NT2/D1 (cell line): ENCODE data around the gene APOC4.

Source experiments
- DNase-seq: peaks from one replicate; pipeline ENCODE4 v3.0.0-alpha.2; 2011; ENCODE audit warnings: low read depth, low spot score
- H3K27me3 ChIP-seq: 2 replicates; pipeline ENCODE4 v1.6.0; 2011; ENCODE audit warnings: mild to moderate bottlenecking; ENCODE audit not compliant: insufficient read length, insufficient read depth
- H3K36me3 ChIP-seq: 2 replicates; pipeline ENCODE4 v1.6.1; 2011; ENCODE audit warnings: mild to moderate bottlenecking, low read length, mixed read lengths; ENCODE audit not compliant: insufficient read depth, insufficient read length
- H3K4me1 ChIP-seq: 2 replicates; pipeline ENCODE4 v1.5.1; 2011; ENCODE audit not compliant: insufficient read depth, insufficient read length
- H3K4me3 ChIP-seq: 2 replicates; pipeline ENCODE4 v1.5.1; 2011; ENCODE audit warnings: low read depth; ENCODE audit not compliant: insufficient read length
- H3K9ac ChIP-seq: 2 replicates; pipeline ENCODE4 v1.6.0; 2011; ENCODE audit warnings: low read depth; ENCODE audit not compliant: insufficient read length
- H3K9me3 ChIP-seq: 2 replicates; pipeline ENCODE4 v1.5.1; 2011; ENCODE audit warnings: mild to moderate bottlenecking, low read length; ENCODE audit not compliant: insufficient read depth
- SUZ12 ChIP-seq: IDR thresholded peaks from 2 replicates; pipeline ENCODE4 v1.6.1; 2011; ENCODE audit not compliant: insufficient read length, insufficient read depth; ENCODE audit errors: extremely low read depth
- YY1 ChIP-seq: IDR thresholded peaks from 2 replicates; pipeline ENCODE4 v1.6.1; 2011; ENCODE audit not compliant: insufficient read length, insufficient read depth
- ZNF274 ChIP-seq: IDR thresholded peaks from 2 replicates; pipeline ENCODE4 v1.6.1; 2011; ENCODE audit warnings: mild to moderate bottlenecking, low read depth, low read length

The APOC4 gene

DNA sequence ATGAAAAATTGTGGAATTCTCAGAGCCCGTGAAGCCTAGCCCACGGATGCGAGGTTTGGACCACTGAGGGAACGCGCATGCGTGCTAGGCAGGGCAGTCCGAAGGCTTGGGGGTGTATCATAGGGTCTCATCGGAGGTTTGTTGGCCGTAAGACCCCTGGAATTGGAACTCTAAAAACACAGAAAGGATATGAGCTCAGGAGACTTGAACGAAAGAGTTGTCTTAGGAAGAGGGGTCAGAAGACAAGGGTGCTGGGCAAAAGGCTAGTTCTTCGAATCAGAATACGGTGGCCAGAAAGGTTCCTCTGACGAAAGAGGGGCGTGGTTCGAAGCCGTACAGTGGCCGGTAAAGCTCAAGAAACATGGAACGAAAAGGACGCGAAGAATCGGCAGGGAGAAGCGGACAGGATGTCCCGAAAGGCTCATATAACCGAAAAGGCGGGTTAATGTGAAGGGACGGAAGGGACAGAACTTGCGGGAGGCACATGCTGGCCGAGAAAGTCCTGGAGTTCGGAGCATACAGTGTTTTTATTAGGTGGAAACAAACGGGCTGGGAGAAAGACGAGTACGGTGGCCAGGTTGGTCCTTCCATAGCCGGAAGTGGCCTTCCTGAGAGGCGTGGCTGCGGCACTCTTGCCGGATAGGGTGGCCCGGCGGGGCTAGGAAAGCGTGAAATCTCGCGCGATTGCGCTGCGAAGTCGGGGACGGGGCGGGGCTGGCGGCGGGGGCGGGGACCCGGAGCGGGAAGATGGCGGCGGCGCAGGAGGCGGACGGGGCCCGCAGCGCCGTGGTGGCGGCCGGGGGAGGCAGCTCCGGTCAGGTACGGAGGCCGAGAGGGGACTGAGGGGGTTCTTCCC, 12.8 kb downstream of the APOC4 start, which contains the start of gene CLPTM1:
Gene CLPTM1 (plus strand): TSS at position 732 of the 856 bp plus-strand sequence. CDS start 16 bp downstream, at position 748.
- DNase-seq, result peak; percentile 88
- Histone ChIP-seq H3K36me3 (peaks cover 7% of the 10 kb centered on the region), H3K4me1 (peaks cover 5% of the 10 kb centered on the region), H3K9ac (peak within 1 kb of the TSS; percentile 92), H3K4me3 (peak within 1 kb of the TSS; percentile 94), H3K27me3 (no peaks in the 10 kb centered on the region), H3K9me3 (no peaks in the 10 kb centered on the region)
- TF ChIP-seq SUZ12 (no peak), YY1 (peak; percentile 30)

DNA sequence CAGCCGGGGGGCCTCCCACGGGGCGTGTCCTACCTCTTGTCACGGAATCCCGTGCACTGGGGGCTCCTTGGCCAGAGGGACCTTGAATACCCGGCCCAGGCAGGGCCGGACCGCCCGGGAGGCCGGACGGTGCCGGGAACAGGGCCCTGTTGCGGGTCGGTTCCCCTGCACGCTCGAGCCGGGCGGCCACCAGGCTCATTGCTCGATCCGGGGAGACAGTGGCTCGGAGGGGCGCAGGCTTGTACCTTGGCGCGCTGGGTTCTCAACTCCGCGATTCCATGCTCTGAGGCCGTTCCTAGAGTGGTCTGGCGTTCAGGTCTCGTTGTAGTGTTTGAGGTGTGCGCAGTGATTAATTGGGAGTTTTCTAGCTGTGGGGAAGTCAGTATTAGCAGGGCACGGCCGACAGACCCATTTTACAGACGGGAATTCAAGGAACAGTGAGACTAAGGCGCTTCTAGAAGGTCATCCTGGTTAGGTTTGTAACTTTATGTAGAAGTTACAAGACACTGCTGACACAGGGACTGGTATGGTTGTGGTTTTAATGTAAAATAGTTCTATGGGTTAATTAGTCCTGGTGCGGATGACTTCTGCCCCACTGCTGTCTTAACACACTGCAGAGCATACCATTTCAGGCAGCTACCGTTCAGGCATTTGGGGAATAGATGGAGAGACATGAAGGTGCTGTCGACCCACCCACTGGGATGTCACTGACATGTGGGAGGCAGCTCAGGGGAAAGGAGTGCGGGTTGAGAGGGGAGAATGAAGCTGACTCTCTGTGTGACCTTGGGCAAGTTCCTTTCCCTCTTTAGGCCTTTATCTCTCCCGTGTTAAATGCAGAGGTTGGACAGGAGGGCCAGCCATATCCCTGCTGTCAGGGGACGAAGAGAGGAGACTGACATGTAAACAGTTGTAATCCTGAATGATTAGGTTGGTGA, 13.7 kb downstream of the APOC4 start:
- TF ChIP-seq YY1 (no peak), ZNF274 (no peak), SUZ12 (no peak)
- Histone ChIP-seq H3K4me3 (peak overlapping the region; percentile 94), H3K4me1 (peaks cover 5% of the 10 kb centered on the region), H3K9me3 (no peaks in the 10 kb centered on the region), H3K27me3 (no peaks in the 10 kb centered on the region), H3K36me3 (peaks cover 15% of the 10 kb centered on the region), H3K9ac (peak overlapping the region; percentile 92)
- no peak for DNase-seq

DNA sequence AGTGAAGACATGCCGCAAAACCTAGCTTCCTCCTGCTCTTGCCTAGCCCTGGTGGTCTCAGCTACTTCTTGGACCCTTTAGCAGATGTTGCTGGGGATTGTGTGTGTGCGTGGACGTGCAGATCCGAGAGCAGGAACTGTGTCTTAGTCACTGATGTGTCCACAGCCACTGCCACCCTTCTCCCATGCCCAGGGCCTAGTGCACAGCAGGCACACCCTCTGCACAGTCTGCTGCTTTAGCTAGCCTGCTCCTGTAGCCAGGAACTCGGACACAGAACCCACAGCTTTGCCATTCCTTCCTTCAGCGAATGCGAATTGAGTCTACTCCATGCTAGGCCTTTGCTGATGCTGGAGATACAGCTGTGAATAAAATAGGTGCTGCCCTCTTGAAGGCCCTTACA, 15.5 kb downstream of the APOC4 start:
- Histone ChIP-seq H3K36me3 (peaks cover 32% of the 10 kb centered on the region), H3K4me1 (peaks cover 5% of the 10 kb centered on the region), H3K9ac (peak overlapping the region; percentile 53), H3K4me3 (no peak overlapping the region), H3K9me3 (no peaks in the 10 kb centered on the region), H3K27me3 (no peaks in the 10 kb centered on the region)
- TF ChIP-seq YY1 (no peak), ZNF274 (no peak), SUZ12 (no peak)
- no peak for DNase-seq

DNA sequence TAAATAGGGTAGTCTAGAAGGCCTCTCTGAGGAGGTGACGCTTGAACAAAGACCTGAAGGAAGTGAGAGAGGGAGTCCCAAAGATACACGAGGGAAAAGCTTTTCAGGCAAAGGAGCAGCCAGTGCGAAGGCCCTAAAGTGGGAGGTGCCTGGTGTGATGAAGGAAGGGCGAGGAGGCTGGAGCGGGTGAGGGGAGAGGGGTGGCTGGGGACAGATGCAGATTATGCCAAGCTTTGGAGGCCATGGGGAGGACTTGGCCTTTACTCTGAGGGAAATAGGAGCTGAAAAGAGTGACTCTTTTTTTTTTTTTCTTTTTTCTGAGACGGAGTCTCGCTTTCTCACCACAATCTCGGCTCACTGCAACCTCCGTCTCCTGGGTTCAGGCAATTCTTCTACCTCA, 16.1 kb downstream of the APOC4 start:
- peaks cover 5% of the 10 kb centered on the region for H3K4me1 ChIP-seq
- peaks cover 34% of the 10 kb centered on the region for H3K36me3 ChIP-seq
- no peak overlapping the region for H3K4me3 ChIP-seq
- H3K9ac ChIP-seq, result peak overlapping the region; percentile 22
- H3K27me3 ChIP-seq, result no peaks in the 10 kb centered on the region
- H3K9me3 ChIP-seq, result no peaks in the 10 kb centered on the region
- DNase-seq, result no peak
- no peak for TF ChIP-seq YY1
- TF ChIP-seq SUZ12, result no peak
- TF ChIP-seq ZNF274, result no peak

DNA sequence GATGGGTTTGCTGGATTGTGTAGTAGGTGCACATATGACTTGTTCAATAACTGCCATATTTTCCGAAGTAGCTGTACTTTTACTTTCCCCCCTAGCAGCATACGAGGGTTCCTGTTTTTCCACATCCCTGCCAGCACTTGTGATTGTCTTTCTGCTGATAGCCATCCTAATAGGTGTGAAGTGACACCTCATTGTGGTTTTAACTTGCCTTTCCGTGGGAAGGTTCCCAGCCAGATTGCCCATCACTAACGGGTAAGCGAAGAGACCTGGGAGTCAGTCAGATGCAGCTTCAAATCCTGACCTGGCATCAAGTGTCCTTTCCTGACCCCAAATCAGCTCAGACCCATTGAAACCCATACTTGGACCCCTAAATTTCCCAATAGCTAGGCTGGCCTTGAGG, 17.7 kb downstream of the APOC4 start:
- no peak overlapping the region for H3K4me3 ChIP-seq
- H3K4me1 ChIP-seq, result peaks cover 5% of the 10 kb centered on the region
- peaks cover 40% of the 10 kb centered on the region for H3K36me3 ChIP-seq
- no peak overlapping the region for H3K9ac ChIP-seq
- no peaks in the 10 kb centered on the region for H3K9me3 ChIP-seq
- H3K27me3 ChIP-seq, result no peaks in the 10 kb centered on the region
- no peak for DNase-seq
- no peak for TF ChIP-seq SUZ12
- TF ChIP-seq ZNF274, result no peak
- no peak for TF ChIP-seq YY1

DNA sequence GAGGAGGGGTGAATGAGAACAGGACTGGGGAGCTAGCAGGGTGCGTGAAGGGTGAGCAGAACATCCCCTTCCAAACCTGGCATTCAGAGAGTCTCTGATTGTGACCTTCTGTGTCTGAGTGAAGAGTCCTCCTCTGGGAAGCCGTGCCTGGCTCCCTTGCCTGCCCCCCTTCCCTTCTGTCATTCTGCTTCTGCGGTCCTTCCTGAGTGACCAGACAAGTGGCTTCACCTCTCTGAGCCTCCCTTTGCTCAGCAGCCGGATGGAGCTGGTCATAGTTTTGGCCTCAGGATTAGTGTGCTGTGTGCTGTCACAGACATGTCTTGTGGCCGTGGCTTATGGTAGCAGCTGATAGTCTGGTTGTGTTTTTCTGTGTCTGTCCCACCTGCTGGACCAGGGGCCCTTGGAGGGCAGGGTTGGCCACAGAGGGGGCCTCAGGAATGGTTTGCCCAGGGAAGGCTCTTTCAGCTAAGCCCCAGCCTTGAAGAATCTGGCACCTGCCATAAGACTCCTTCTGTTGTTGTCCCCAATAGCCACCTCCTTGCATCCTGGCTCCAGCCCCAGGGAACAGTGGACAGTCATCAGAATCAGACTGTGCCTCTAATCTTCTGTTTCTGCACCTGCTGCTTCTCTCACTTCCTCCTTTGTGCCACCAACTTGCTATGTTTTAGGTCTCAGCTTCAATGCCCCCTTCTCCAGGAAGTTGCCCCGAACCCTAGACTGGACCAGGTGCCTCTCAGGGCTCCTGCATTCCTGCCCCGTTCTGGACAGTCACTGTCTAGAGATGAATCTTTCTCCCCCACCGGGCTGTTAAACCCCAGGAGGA, 19.1 kb downstream of the APOC4 start:
- no peak for DNase-seq
- Histone ChIP-seq H3K36me3 (peaks cover 42% of the 10 kb centered on the region), H3K27me3 (no peaks in the 10 kb centered on the region), H3K9me3 (no peaks in the 10 kb centered on the region), H3K4me1 (peaks cover 2% of the 10 kb centered on the region), H3K4me3 (no peak overlapping the region), H3K9ac (no peak overlapping the region)
- TF ChIP-seq YY1 (no peak), SUZ12 (no peak)

DNA sequence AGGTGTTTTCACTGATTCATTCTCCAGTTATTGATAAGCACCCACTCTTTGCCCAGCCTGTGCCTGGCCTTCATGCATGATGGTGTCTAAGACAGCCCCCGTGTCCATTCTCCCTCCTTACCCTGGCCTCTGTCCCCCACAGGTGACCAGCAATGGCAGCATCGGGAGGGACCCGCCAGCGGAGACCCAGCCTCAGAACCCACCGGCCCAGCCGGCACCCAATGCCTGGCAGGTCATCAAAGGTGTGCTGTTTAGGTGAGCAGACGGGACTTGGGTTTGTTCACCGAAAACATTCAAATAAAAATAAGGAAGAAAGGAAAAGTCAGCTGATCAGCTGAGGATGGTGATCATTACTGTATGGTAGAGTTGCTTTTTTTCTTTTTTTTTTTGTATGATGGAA, 19.8 kb downstream of the APOC4 start:
- Histone ChIP-seq H3K27me3 (no peaks in the 10 kb centered on the region), H3K36me3 (peaks cover 44% of the 10 kb centered on the region), H3K4me3 (no peak overlapping the region), H3K9ac (no peak overlapping the region), H3K9me3 (no peaks in the 10 kb centered on the region), H3K4me1 (peaks cover 2% of the 10 kb centered on the region)
- TF ChIP-seq ZNF274 (no peak), YY1 (no peak), SUZ12 (no peak)
- DNase-seq, result no peak
